Fibroblast of mammary gland (primary cell): ENCODE results near the gene TAAR9.
"Not testable (repeated sequence)": the region's sequence is repeated elsewhere in the genome, so short reads cannot be mapped to it uniquely, and the experiment has no call there.

ENCODE experiments used
- DNase-seq: peaks from one replicate; pipeline ENCODE4 v3.0.0-alpha.2; 2010; ENCODE audit warnings: low read depth
- H3K4me3 ChIP-seq: 2 replicates; pipeline ENCODE4 v1.5.1; 2011; ENCODE audit warnings: low read depth, mild to moderate bottlenecking, low read length, moderate library complexity; ENCODE audit not compliant: control insufficient read depth
- CTCF ChIP-seq: conservative IDR thresholded peaks from 2 replicates; pipeline ENCODE4 v1.5.1; 2011; ENCODE audit warnings: low read depth, low read length, inconsistent platforms; ENCODE audit not compliant: control insufficient read depth, insufficient read depth

TAAR9 gene

DNA sequence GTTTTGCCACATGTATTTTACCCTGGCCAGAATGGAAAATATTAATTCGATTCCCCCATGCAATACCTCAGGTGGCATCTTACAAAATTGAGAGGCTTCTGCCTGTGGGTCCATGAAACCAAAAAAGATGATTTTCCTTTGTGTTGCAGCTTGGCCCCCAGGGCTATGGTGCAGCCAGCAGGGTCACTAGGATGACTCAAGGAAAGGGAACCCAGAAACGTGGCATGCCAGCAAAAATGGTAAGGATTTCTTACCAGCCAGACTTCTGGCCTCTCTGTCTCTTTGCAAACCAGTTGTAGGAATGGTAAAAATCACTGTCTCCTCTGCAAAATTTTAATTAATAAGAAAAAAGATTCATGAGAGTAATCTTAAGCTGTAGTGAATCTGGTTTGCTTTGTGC lies 11.6 kb upstream of the TAAR9 start:
- TF ChIP-seq CTCF: no peak
- no peak for DNase-seq
- no peak overlapping the region for H3K4me3 ChIP-seq

DNA sequence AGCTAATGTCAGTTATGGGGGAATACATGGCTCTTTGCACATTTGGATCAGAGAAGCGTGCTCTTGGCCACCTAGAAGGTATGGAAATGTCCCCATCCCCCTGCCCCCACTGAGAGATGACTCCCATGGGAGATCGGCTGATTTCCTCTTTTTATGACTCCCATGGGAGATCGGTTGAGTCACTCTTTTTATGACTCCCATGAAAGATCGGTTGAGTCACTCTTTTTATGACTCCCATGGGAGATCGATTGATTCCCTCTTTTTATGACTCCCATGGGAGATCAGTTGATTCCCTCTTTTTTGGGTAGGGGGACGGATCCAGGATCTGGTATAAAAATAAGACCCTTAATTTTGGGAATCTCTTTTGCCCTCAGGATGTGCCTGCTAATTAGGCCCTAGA lies 10.3 kb upstream of the TAAR9 start:
- no peak for TF ChIP-seq CTCF
- peak; percentile 83 for DNase-seq
- H3K4me3 ChIP-seq: no peak overlapping the region

DNA sequence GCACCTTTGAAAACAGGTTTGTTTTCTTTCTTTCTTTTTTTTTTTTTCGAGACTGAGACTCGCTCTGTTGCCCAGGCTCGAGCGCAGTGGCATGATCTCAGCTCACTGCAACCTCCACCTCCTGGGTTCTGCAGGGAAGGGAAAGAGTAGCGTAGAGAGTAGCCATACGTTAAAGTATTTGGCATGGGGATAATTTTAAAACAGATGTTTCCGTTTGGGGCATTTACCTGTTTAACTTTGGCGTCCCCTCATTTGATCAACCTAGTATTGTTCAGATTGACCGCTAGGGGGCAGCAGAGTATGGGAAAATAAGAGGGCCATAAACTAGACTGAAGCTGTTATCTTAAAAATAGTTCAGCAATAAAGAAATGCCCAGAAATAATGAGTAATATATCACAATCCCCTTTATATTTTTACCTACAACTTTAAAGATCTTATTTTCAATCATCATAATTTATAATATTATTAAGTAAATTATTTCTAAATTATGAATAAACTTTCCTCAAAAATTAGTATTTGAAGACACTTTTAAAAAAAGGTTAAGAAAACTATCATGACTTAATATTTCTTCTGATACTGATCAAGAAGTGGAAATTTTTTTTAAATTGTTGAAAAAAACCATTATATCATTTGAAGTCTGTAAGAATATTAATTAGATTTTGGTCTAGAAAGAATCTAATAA lies 7.6 kb upstream of the TAAR9 start:
- no peak overlapping the region for H3K4me3 ChIP-seq
- TF ChIP-seq CTCF: peak; percentile 65
- DNase-seq: peak; percentile 70

GRCh38 chr6:132534546-132534945 lies 3.5 kb upstream of the TAAR9 start:
- not testable (repeated sequence) for H3K4me3 ChIP-seq, DNase-seq

DNA sequence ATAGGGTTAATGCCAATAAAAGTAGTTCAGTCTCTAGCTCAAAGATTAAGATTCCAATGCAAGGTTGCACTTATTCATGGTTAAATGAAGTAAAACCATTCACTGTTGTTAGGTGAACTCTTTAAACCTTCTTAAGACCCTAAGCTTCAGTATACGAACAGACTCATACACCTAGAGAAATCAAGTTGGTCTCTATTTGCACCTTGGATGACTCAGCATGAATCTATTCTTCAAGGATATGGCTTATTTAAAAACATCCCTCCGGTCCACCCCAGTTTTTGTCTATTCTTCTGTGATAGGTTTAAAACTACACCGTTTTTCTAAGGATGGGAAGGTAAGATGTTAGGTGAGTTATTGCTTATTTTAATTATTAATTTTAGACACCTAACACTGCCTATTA lies 932 bp upstream of the TAAR9 start:
- H3K4me3 ChIP-seq: no peak overlapping the region
- no peak for DNase-seq
- TF ChIP-seq CTCF: no peak

GRCh38 chr6:132544826-132545225 lies 6.7 kb downstream of the TAAR9 start:
- H3K4me3 ChIP-seq: no peak overlapping the region
- TF ChIP-seq CTCF: no peak
- DNase-seq: no peak

DNA sequence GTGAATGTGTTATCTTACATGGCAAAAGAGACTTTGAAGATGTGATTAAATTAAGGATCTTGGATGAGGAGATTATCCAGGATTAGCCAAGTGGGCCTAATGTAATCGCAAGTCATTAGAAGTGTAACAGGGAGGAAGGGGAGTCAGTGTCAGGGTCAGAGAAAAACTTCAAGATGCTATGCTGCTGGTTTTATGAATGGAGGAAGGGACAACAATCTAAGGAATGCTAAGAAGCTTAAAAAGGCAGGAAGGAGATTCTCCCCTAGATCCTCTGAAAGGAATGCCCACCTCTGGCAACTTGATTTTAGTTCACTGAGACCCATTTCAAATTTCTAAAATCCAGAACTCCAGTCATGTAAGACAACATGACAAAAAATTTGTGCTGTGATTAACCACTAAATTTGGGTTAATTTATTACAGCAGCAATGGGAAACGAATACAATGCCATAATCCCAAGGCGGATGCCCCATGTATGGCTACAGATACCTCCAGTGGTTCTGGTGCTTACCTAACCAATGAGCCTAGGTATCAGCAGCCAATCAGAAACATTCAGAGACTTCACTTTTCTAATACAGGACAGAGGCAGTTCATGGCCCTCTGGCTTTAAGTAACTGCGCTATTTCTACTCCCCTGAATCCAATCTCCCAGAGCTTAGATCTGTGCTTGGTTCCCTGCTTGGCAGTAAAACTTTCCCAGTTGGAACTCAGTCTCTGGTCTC lies 10.8 kb downstream of the TAAR9 start:
- H3K4me3 ChIP-seq: no peak overlapping the region
- DNase-seq: no peak
- no peak for TF ChIP-seq CTCF
